HCT116 (cell line): ENCODE results near the gene NFATC1. TPM values are rescaled to one million over a fixed set of nuclear protein-coding genes. Genes with fewer than 3 reads are reported as not detected.

Experiments
- ATAC-seq: fragments of 200-7000 bp; cut with Tn5 transposase; 2 replicates; pipeline ENCODE4 v1.9.1; 2020; ENCODE audit warnings: mild to moderate bottlenecking, moderate library complexity
- BruUV-seq: library from RNA; stranded (reverse); fragments of 400-500 nt; replicated peaks from 2 replicates; lab custom pipeline; 2021; lab: Mats Ljungman, UMichigan
- CTCF ChIA-PET: fragments of 300-600 bp; sonication (Branson Sonifier 250); formaldehyde crosslinking; loops from one replicate; lab custom pipeline; 2021; ENCODE audit warnings: antibody characterized with exemption; lab: Charles Lee
- POLR2A ChIA-PET: fragments of 300-600, 350-600 bp; sonication (Branson Sonifier 250); formaldehyde crosslinking; loops from one replicate; lab custom pipeline; 2021; ENCODE audit warnings: antibody characterized with exemption; lab: Charles Lee
- RAD21 ChIA-PET, 2 experiments: fragments of 300-600 bp; sonication (Branson Sonifier 250); formaldehyde crosslinking; loops; one replicate each; lab custom pipeline; 2023; ENCODE audit warnings: low total read pairs in 2 of 2; ENCODE audit not compliant: uncharacterized antibody in 2 of 2, unreplicated experiment in 2 of 2, low non-redundant PET in 1 of 2; lab: Charles Lee
- DNase-seq: peaks from one replicate; pipeline ENCODE4 v3.0.0-alpha.2; 2010; ENCODE audit warnings: low read depth, low spot score
- H2AFZ ChIP-seq: fragments of 200-600 bp; shearing (Covaris generic), sonication (generic); 2 replicates; pipeline ENCODE4 v1.6.1; 2017; ENCODE audit warnings: low read depth, mixed run types, mixed read lengths, antibody characterized with exemption, low read length; ENCODE audit not compliant: poor library complexity, severe bottlenecking
- H3K27ac ChIP-seq: 2 replicates; pipeline ENCODE4 v1.5.1; 2012; ENCODE audit warnings: low read depth, low read length
- H3K27me3 ChIP-seq: fragments of 200-600 bp; sonication (generic); 2 replicates; pipeline ENCODE4 v1.6.1; 2016; ENCODE audit warnings: mixed run types, low read length, mixed read lengths; ENCODE audit not compliant: insufficient read depth
- H3K36me3 ChIP-seq, 2 experiments: fragments of 200-500 bp in 1 of 2; fragments of 200-600 bp in 1 of 2; sonication (Bioruptor generic) in 1 of 2; sonication (generic) in 1 of 2; 2 replicates each; pipeline versions ENCODE4 v1.5.1 to v1.6.1; 2014 to 2016; ENCODE audit warnings: low read length in 2 of 2, inconsistent platforms in 1 of 2, mixed read lengths in 1 of 2, mixed run types in 1 of 2; ENCODE audit not compliant: insufficient read depth in 2 of 2, control insufficient read depth in 1 of 2
- H3K4me1 ChIP-seq, 2 experiments: fragments of 200-600 bp in 1 of 2; sonication (generic) in 1 of 2; 2 replicates each; pipeline versions ENCODE4 v1.5.1 to v1.6.1; 2012 to 2017; ENCODE audit warnings: low read length in 2 of 2, inconsistent platforms in 1 of 2, mild to moderate bottlenecking in 1 of 2, mixed read lengths in 1 of 2, mixed run types in 1 of 2, moderate library complexity in 1 of 2; ENCODE audit not compliant: insufficient read depth in 2 of 2, control insufficient read depth in 1 of 2
- H3K4me2 ChIP-seq: fragments of 200-600 bp; sonication (generic); 2 replicates; pipeline ENCODE4 v1.6.1; 2017; ENCODE audit warnings: mixed run types, low read length, mixed read lengths
- H3K4me3 ChIP-seq, 2 experiments: fragments of 200-600 bp in 1 of 2; sonication (generic) in 1 of 2; replicated peaks in 1 of 2; 2 replicates each; pipeline ENCODE4 v1.5.1; 2011 to 2016; ENCODE audit warnings: low read length in 2 of 2, control low read depth in 1 of 2, low read depth in 1 of 2, mild to moderate bottlenecking in 1 of 2, mixed read lengths in 1 of 2, mixed run types in 1 of 2
- H3K79me2 ChIP-seq: fragments of 200-600 bp; sonication (generic); 2 replicates; pipeline ENCODE4 v1.6.1; 2017; ENCODE audit warnings: mild to moderate bottlenecking, mixed run types, low read length, moderate library complexity, mixed read lengths; ENCODE audit not compliant: insufficient read depth
- H3K9ac ChIP-seq: fragments of 200-600 bp; sonication (generic); 2 replicates; pipeline ENCODE4 v1.6.1; 2016; ENCODE audit warnings: low read length, mixed read lengths
- H3K9me2 ChIP-seq: fragments of 200-600 bp; sonication (generic), shearing (Covaris generic); 2 replicates; pipeline ENCODE4 v1.6.1; 2017; ENCODE audit warnings: mixed run types, mild to moderate bottlenecking, moderate library complexity; ENCODE audit not compliant: insufficient read depth
- H3K9me3 ChIP-seq, 2 experiments: fragments of 200-500 bp in 1 of 2; fragments of 200-600 bp in 1 of 2; sonication (Bioruptor generic) in 1 of 2; sonication (generic) in 1 of 2; 2 replicates each; pipeline ENCODE4 v1.6.1; 2014 to 2017; ENCODE audit warnings: low read length in 2 of 2, mixed read lengths in 2 of 2, inconsistent platforms in 1 of 2, low read depth in 1 of 2, mild to moderate bottlenecking in 1 of 2, mixed run types in 1 of 2, moderate library complexity in 1 of 2; ENCODE audit not compliant: control insufficient read depth in 1 of 2, insufficient read depth in 1 of 2
- H4K20me1 ChIP-seq: fragments of 200-600 bp; sonication (generic), shearing (Covaris generic); 2 replicates; pipeline ENCODE4 v1.6.1; 2017; ENCODE audit warnings: mixed run types, mild to moderate bottlenecking, moderate library complexity; ENCODE audit not compliant: insufficient read depth
- ATF3 ChIP-seq: IDR thresholded peaks from 2 replicates; pipeline ENCODE4 v1.6.1; 2012
- CBX3 ChIP-seq: IDR thresholded peaks from 2 replicates; pipeline ENCODE4 v1.6.1; 2012; ENCODE audit warnings: low read depth
- CEBPB ChIP-seq: IDR thresholded peaks from 2 replicates; pipeline ENCODE4 v1.6.1; 2012; ENCODE audit warnings: low read depth
- EGR1 ChIP-seq: IDR thresholded peaks from 2 replicates; pipeline ENCODE4 v1.6.1; 2012; ENCODE audit warnings: low read depth
- ELF1 ChIP-seq: IDR thresholded peaks from 2 replicates; pipeline ENCODE4 v1.6.1; 2012; ENCODE audit warnings: low read depth, borderline replicate concordance
- EZH2phosphoT487 ChIP-seq: fragments of 200-600 bp; IDR thresholded peaks from 2 replicates; pipeline ENCODE4 v1.6.1; 2018; ENCODE audit warnings: antibody characterized with exemption, borderline replicate concordance
- FOSL1 ChIP-seq: IDR thresholded peaks from 2 replicates; pipeline ENCODE4 v1.6.1; 2012; ENCODE audit warnings: low read depth
- POLR2AphosphoS5 ChIP-seq: IDR thresholded peaks from 2 replicates; pipeline ENCODE4 v1.6.1; 2011; ENCODE audit warnings: mild to moderate bottlenecking, low read depth, low read length, moderate library complexity
- SP1 ChIP-seq: IDR thresholded peaks from 2 replicates; pipeline ENCODE4 v1.6.1; 2012; ENCODE audit warnings: low read depth
- SRF ChIP-seq: IDR thresholded peaks from 2 replicates; pipeline ENCODE4 v1.6.1; 2012; ENCODE audit warnings: low read depth
- intact Hi-C: fragments of 100-400 bp; cut with micrococcal nuclease; formaldehyde crosslinking; loops from 2 replicates; pipeline ENCODE4 v1.10.0; 2022
- total RNA-seq: library from RNA; stranded (reverse); gene quantifications from one replicate; pipeline ENCODE4 v1.2.1, GENCODE V29; 2021; ENCODE audit not compliant: unreplicated experiment
- TF ChIP-seq, protein P1 (sequence below): IDR thresholded peaks from 2 replicates; pipeline ENCODE4 v1.6.1; 2012

NFATC1 gene
- total RNA-seq, 1 experiment from 2014 or later, result 20.8 TPM

GRCh38 chr18:79382681-79383387 lies 12.9 kb upstream of the NFATC1 start:
- RAD21 ChIA-PET, result no interaction called here
- CTCF ChIA-PET, result no interaction called here
- no peak overlapping the region for H3K9ac ChIP-seq
- H3K4me1 ChIP-seq, result peaks cover 0 to 5% of the 10 kb centered on the region in 2 experiments; a peak in 1 of 4 replicates
- TF ChIP-seq ATF3 (no peak), POLR2AphosphoS5 (no peak)
- TF ChIP-seq, all 23 proteins: peak for 0
- Histone ChIP-seq H2AFZ (no peak overlapping the region), H3K4me2 (no peak overlapping the region), H3K36me3 (no peaks in the 10 kb centered on the region; a peak in 1 of 4 replicates), H3K9me2 (no peaks in the 10 kb centered on the region), H4K20me1 (no peaks in the 10 kb centered on the region), H3K9me3 (no peaks in the 10 kb centered on the region), H3K79me2 (no peaks in the 10 kb centered on the region), H3K4me3 (no peak overlapping the region), H3K27me3 (no peaks in the 10 kb centered on the region), H3K27ac (no peak overlapping the region)
- no TSS peak for BruUV-seq
- POLR2A ChIA-PET, result no interaction called here
- DNase-seq (no peak), ATAC-seq (no peak)
- intact Hi-C loops, result no loop called here

DNA sequence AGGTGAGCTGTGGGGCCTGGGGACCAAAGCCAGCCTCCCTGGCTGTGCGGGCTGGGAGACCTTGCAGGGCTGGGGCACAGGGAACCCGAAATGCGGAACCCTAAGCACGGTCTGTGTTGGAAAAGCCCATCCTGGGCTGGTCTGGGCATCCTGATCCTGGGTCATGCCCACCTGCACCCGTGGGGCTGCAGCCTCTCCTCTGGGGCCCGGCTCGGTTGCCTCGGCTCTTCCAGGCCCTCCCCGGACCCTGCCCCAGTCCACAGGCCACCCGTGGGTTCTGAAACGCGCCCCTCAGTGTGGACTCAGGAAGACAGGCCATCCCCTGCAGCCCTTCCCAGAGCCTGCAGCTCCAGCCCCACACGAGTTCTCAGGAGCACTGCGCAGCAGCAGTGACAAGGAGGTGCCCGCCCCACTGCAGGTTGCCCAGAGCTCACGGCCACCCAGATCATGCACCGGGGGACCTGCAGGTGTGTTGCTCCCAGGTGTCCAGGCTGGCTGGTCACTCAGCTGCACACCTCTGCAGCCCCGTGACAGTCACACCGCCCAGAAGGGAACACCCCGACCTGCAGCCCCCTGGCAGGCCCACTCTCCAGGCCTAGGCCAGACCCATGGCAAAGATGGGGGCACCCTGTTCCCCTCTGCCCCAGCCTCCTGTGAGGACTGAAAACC lies 12.2 kb upstream of the NFATC1 start:
- no peak for DNase-seq
- no peak overlapping the region for H3K27ac ChIP-seq
- no peak for TF ChIP-seq SRF
- no peak for TF ChIP-seq EZH2phosphoT487
- TF ChIP-seq CEBPB, result no peak
- TF ChIP-seq FOSL1, result no peak
- no peak for TF ChIP-seq ELF1
- no peak for TF ChIP-seq CBX3
- TF ChIP-seq, protein P1, sequence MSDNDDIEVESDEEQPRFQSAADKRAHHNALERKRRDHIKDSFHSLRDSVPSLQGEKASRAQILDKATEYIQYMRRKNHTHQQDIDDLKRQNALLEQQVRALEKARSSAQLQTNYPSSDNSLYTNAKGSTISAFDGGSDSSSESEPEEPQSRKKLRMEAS, result no peak
- TF ChIP-seq EGR1, result no peak
- TF ChIP-seq SP1, result no peak
- TF ChIP-seq, all 23 proteins: peak for 0
- H3K9ac ChIP-seq, result no peak overlapping the region
- POLR2A ChIA-PET, result no interaction called here
- H2AFZ ChIP-seq, result no peak overlapping the region
- H3K4me3 ChIP-seq, result no peak overlapping the region
- RAD21 ChIA-PET, result no interaction called here
- CTCF ChIA-PET, result no interaction called here
- BruUV-seq, result no TSS peak
- no peaks in the 10 kb centered on the region for H3K79me2 ChIP-seq
- no peaks in the 10 kb centered on the region for H3K27me3 ChIP-seq
- H3K36me3 ChIP-seq, result no peaks in the 10 kb centered on the region
- H3K4me2 ChIP-seq, result no peak overlapping the region
- H3K9me3 ChIP-seq, result no peaks in the 10 kb centered on the region
- no peak for ATAC-seq
- H4K20me1 ChIP-seq, result no peaks in the 10 kb centered on the region
- peaks cover 0 to 5% of the 10 kb centered on the region in 2 experiments; a peak in 1 of 4 replicates for H3K4me1 ChIP-seq
- H3K9me2 ChIP-seq, result no peaks in the 10 kb centered on the region
- intact Hi-C loops, result no loop called here
